ENCODE data around the gene CACNA1B.

CACNA1B gene

DNA sequence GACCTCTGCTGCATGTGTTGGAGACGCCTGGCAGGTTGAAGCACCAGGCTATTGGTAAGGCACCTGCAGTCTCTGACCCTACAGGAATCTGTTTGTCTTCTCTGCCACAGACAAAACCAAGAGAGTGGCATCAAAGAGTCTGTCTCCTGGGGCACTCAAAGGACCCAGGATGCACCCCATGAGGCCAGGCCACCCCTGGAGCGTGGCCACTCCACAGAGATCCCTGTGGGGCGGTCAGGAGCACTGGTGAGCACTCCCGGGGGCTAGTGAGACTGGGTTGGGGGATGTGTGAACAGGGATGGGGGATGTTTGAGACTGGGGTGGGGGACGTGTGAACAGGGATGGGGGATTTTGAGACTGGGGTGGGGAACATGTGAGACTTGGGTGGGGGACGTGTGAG, 240.3 kb downstream of the CACNA1B start:
- no peak overlapping the region for H3K4me3 ChIP-seq (ENCODE audit: low read depth, low read length)
- TF ChIP-seq, protein P1, sequence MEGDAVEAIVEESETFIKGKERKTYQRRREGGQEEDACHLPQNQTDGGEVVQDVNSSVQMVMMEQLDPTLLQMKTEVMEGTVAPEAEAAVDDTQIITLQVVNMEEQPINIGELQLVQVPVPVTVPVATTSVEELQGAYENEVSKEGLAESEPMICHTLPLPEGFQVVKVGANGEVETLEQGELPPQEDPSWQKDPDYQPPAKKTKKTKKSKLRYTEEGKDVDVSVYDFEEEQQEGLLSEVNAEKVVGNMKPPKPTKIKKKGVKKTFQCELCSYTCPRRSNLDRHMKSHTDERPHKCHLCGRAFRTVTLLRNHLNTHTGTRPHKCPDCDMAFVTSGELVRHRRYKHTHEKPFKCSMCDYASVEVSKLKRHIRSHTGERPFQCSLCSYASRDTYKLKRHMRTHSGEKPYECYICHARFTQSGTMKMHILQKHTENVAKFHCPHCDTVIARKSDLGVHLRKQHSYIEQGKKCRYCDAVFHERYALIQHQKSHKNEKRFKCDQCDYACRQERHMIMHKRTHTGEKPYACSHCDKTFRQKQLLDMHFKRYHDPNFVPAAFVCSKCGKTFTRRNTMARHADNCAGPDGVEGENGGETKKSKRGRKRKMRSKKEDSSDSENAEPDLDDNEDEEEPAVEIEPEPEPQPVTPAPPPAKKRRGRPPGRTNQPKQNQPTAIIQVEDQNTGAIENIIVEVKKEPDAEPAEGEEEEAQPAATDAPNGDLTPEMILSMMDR (IDR thresholded peaks at IDR 0.05; ENCODE audit: borderline replicate concordance, insufficient read depth, low read depth, low read length) = no peak

DNA sequence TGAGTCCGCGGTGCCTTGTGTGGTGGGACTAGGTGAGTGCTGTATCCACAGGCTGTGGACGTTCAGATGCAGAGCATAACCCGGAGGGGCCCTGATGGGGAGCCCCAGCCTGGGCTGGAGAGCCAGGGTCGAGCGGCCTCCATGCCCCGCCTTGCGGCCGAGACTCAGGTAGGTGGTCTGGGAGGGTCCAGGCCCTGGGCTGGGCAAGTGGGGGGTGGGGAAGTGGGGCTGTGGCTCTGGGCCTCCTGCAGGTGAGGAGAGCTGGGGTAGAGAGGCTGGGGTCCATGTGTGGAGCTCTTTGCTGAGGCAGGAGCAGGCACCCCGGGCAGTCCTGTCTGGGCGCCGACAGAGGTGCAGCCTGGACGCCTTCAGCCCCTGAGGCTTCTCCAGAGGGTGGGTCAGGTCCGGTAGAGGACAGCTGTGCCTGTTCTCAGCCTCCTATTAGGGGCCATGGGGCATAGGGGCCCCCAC, 241.1 kb downstream of the CACNA1B start:
- H3K4me3 ChIP-seq (ENCODE audit: low read depth, low read length) = no peak overlapping the region
- TF ChIP-seq, protein P1 (IDR thresholded peaks at IDR 0.05; ENCODE audit: borderline replicate concordance, insufficient read depth, low read depth, low read length) = no peak

DNA sequence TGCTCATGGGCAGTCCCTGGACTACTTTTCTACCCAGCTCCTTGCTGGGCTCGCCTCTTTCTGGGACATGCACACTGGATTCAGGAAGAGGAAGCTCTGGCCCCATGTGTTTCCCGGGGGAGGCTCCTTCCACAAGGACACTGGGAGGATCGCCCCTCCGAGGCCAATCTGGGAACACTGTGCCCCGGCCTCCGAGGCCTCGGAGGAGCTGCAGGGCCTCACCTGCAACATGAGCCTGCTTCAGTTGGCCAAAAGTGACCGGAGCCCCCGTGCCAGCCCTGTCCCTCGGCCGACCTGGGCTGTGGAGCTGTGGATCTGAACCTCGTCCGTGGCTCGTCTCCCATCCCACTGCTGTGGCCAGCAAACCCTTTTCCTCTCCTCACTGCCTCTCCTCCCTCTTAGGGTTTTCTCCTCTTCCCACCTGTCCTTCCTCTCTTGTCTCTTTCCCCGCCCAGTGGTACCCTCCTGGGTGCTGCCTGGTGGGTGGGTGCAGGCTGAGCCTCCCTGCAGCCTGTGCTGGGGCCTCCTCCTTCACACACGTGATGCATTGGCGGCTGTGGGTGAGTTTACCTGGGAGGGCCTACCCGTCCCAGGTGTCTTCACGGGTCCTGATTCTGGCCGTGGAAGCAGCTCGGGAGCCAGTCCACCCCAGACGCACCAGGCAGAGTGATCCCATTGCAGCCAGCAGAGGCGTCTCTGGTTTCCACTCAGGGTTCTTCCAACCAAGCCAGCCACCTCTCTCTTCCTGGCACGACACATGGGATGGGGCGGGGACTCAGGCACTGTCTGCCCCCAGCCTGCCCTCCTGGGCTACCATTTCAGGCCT, 241.8 kb downstream of the CACNA1B start:
- TF ChIP-seq, protein P1 (IDR thresholded peaks at IDR 0.05; ENCODE audit: borderline replicate concordance, insufficient read depth, low read depth, low read length) = no peak
- no peak overlapping the region for H3K4me3 ChIP-seq (ENCODE audit: low read depth, low read length)

DNA sequence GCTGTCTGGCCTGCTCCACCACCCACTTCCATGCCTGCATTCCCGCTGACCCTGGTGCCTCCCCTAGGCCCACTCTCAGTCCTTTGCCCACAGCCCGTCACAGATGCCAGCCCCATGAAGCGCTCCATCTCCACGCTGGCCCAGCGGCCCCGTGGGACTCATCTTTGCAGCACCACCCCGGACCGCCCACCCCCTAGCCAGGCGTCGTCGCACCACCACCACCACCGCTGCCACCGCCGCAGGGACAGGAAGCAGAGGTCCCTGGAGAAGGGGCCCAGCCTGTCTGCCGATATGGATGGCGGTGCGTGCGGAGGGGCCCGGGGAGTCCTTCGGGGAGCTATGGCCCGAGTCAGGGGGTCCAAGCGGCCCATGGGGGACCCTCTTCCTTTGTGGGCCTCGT, 242.5 kb downstream of the CACNA1B start:
- TF ChIP-seq, protein P1 (IDR thresholded peaks at IDR 0.05; ENCODE audit: borderline replicate concordance, insufficient read depth, low read depth, low read length) = no peak
- no peak overlapping the region for H3K4me3 ChIP-seq (ENCODE audit: low read depth, low read length)

DNA sequence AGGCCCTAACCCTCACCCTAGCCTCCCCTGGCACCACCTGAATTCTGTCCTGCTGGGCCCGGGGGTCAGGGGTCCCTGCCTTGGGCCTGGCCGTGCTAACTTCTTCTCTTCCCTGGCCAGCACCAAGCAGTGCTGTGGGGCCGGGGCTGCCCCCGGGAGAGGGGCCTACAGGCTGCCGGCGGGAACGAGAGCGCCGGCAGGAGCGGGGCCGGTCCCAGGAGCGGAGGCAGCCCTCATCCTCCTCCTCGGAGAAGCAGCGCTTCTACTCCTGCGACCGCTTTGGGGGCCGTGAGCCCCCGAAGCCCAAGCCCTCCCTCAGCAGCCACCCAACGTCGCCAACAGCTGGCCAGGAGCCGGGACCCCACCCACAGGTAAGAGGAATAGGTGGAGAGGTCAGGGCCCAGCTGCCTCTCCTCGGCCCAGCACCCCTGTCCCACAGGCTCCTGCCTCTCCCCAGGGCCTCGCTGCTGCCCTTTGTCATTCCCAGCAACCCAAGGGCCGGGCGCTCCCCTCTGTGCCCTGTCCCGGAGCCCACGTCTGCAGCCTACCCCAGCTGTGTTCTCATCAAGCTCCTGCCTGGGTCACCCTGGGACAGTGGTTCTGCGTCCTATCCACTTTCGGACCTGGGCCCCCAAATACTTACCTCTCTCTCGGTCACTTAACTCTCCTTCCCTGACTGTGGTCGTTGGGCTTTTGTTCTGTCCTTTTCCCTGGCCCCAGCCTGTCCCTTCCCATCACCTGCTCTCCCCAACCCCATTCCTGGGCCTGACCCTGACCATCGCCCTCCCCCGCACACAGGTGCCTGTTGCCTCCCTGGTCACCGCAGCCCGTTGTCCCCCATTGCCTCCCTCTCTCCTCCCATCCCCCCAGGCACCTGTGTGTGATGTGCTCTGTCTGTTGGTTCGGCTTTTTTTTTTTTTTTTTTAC, 243.2 kb downstream of the CACNA1B start:
- TF ChIP-seq, protein P1 (IDR thresholded peaks at IDR 0.05; ENCODE audit: borderline replicate concordance, insufficient read depth, low read depth, low read length) = no peak
- no peak overlapping the region for H3K4me3 ChIP-seq (ENCODE audit: low read depth, low read length)

DNA sequence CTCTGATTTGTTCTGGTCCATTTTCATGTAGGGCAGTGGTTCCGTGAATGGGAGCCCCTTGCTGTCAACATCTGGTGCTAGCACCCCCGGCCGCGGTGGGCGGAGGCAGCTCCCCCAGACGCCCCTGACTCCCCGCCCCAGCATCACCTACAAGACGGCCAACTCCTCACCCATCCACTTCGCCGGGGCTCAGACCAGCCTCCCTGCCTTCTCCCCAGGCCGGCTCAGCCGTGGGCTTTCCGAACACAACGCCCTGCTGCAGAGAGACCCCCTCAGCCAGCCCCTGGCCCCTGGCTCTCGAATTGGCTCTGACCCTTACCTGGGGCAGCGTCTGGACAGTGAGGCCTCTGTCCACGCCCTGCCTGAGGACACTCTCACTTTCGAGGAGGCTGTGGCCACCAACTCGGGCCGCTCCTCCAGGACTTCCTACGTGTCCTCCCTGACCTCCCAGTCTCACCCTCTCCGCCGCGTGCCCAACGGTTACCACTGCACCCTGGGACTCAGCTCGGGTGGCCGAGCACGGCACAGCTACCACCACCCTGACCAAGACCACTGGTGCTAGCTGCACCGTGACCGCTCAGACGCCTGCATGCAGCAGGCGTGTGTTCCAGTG, 244.0 kb downstream of the CACNA1B start:
- TF ChIP-seq, protein P1 (IDR thresholded peaks at IDR 0.05; ENCODE audit: borderline replicate concordance, insufficient read depth, low read depth, low read length) = no peak
- H3K4me3 ChIP-seq (ENCODE audit: low read depth, low read length) = no peak overlapping the region
